ENCODE data around the gene ISG15. TPM values are rescaled to one million over a fixed set of nuclear protein-coding genes. Genes with fewer than 3 reads are reported as not detected.
A peak's percentile ranks its signal among the peaks of the same experiment; 100 is the strongest.

The ISG15 gene
- total and polyA plus RNA-seq, 9 of the 15 experiments (the other 6 are each of a cell fraction or from before 2014, with no cell fraction given): 0.40 to 58.3 (median 12.2) TPM

- TF ChIP-seq ZNF280B (CRISPR knock-in tag; IDR thresholded peaks at IDR 0.05): no peak
- no peak; a peak in 1 of 4 replicates for TF ChIP-seq FOXA3 (CRISPR knock-in tag; conservative IDR thresholded peaks at IDR 0.05 in 1 of 2, IDR thresholded peaks at IDR 0.05 in 1 of 2)
- no peak for TF ChIP-seq PTRF (tag; IDR thresholded peaks at IDR 0.05)
- TF ChIP-seq KLF6 (CRISPR knock-in tag; IDR thresholded peaks at IDR 0.05; ENCODE audit: borderline replicate concordance): no peak
- peak; percentile 26 for TF ChIP-seq FUS (optimal IDR thresholded peaks at IDR 0.05; ENCODE audit: low read depth, low read length)
- no peak for TF ChIP-seq MCM7 (IDR thresholded peaks at IDR 0.05)
- no peak for TF ChIP-seq HEY1 (CRISPR knock-in tag; IDR thresholded peaks at IDR 0.05; ENCODE audit: borderline replicate concordance)
- TF ChIP-seq THAP7 (CRISPR knock-in tag; IDR thresholded peaks at IDR 0.05): no peak
- TF ChIP-seq NFYB (IDR thresholded peaks at IDR 0.05; ENCODE audit: extremely low read depth, insufficient read length): no peak
- no peak for TF ChIP-seq POU5F1 (IDR thresholded peaks at IDR 0.05; ENCODE audit: borderline replicate concordance, low read depth, low read length, partially characterized antibody)
- TF ChIP-seq SUPT5H (IDR thresholded peaks at IDR 0.05): no peak
- no peak for TF ChIP-seq CHD7 (IDR thresholded peaks at IDR 0.05; ENCODE audit: low read depth, low read length)
- TF ChIP-seq YY1 (IDR thresholded peaks at IDR 0.05; ENCODE audit: borderline replicate concordance in 1 of 3, control insufficient read depth in 1 of 3, extremely low read depth in 1 of 3, insufficient read depth in 3 of 3, insufficient read length in 1 of 3, insufficient replicate concordance in 2 of 3, low read depth in 1 of 3, low read length in 2 of 3): no peak
These were observed 46.4 kb downstream of the ISG15 start (continued) for GRCh38 chr1:1059494-1060280.
